ENCODE results near the gene STIMATE.

STIMATE gene

GRCh38 chr3:52893723-52894122 lies 3.6 kb downstream of the STIMATE start:
- no peak for DNase-seq

GRCh38 chr3:52892625-52893311 lies 4.6 kb downstream of the STIMATE start:
- DNase-seq = no peak

GRCh38 chr3:52892290-52892624 lies 5.1 kb downstream of the STIMATE start:
- no peak for DNase-seq

- DNase-seq = no peak
These were observed 5.7 kb downstream of the STIMATE start for GRCh38 chr3:52891615-52892081.

- DNase-seq = no peak
These were observed 6.2 kb downstream of the STIMATE start for GRCh38 chr3:52891164-52891563.

- no peak for DNase-seq
These were observed 6.6 kb downstream of the STIMATE start for GRCh38 chr3:52890735-52891134.

- no peak for DNase-seq
These were observed 7.4 kb downstream of the STIMATE start for GRCh38 chr3:52889901-52890300.

- DNase-seq = no peak
These were observed 10.2 kb downstream of the STIMATE start for GRCh38 chr3:52887166-52887565.

GRCh38 chr3:52886049-52886730 lies 11.2 kb downstream of the STIMATE start:
- no peak for DNase-seq

- no peak for DNase-seq
These were observed 15.0 kb downstream of the STIMATE start for GRCh38 chr3:52882377-52882776.

- no peak for DNase-seq
These were observed 15.5 kb downstream of the STIMATE start for GRCh38 chr3:52881871-52882270.

- DNase-seq = no peak
These were observed 16.9 kb downstream of the STIMATE start for GRCh38 chr3:52880474-52880873.

GRCh38 chr3:52880047-52880446 lies 17.3 kb downstream of the STIMATE start:
- DNase-seq = no peak

GRCh38 chr3:52879581-52879980 lies 17.8 kb downstream of the STIMATE start:
- no peak for DNase-seq

GRCh38 chr3:52879090-52879489 lies 18.3 kb downstream of the STIMATE start:
- no peak for DNase-seq

GRCh38 chr3:52877085-52877484 lies 20.3 kb downstream of the STIMATE start:
- no peak for DNase-seq

- DNase-seq = no peak
These were observed 22.3 kb downstream of the STIMATE start for GRCh38 chr3:52874864-52875587.

- DNase-seq = no peak
These were observed 23.1 kb downstream of the STIMATE start for GRCh38 chr3:52874160-52874701.

- DNase-seq = no peak
These were observed 23.8 kb downstream of the STIMATE start for GRCh38 chr3:52873433-52874159.

- no peak for DNase-seq
These were observed 25.1 kb downstream of the STIMATE start for GRCh38 chr3:52872245-52872644.

- no peak for DNase-seq
These were observed 25.6 kb downstream of the STIMATE start for GRCh38 chr3:52871761-52872160.

- no peak for DNase-seq
These were observed 26.9 kb downstream of the STIMATE start for GRCh38 chr3:52870471-52870870.

GRCh38 chr3:52866427-52866826 lies 30.9 kb downstream of the STIMATE start:
- DNase-seq = no peak
